Keratinocyte (primary cell): ENCODE results near the gene PXDN. TPM values are rescaled to one million over a fixed set of nuclear protein-coding genes. Genes with fewer than 3 reads are reported as not detected.

Experiments used
- DNase-seq: peaks from one replicate; pipeline ENCODE4 v3.0.0-alpha.2; 2011; ENCODE audit warnings: low read depth, missing footprints, low spot score
- FAIRE-seq: peaks from 2 replicates; lab custom pipeline; 2011; peaks lifted over from hg19 to GRCh38; lab: Jason Lieb, UNC
- H2AFZ ChIP-seq: 2 replicates; pipeline ENCODE4 v1.6.0; 2012; ENCODE audit warnings: low read length, control low read depth, inconsistent platforms; ENCODE audit not compliant: control insufficient read depth
- H3K27ac ChIP-seq: 2 replicates; pipeline ENCODE4 v1.5.1; 2011; ENCODE audit warnings: low read length; ENCODE audit not compliant: control insufficient read depth, insufficient read depth
- H3K27me3 ChIP-seq: 3 replicates; pipeline ENCODE4 v1.6.0; 2011; ENCODE audit warnings: low read length; ENCODE audit not compliant: control insufficient read depth, insufficient read depth; ENCODE audit errors: extremely low read depth
- H3K36me3 ChIP-seq, 2 experiments: 2 replicates in 1 of 2; 3 replicates in 1 of 2; pipeline ENCODE4 v1.5.1; 2011; ENCODE audit warnings: low read length in 2 of 2, mild to moderate bottlenecking in 1 of 2; ENCODE audit not compliant: control insufficient read depth in 2 of 2, insufficient read depth in 2 of 2; ENCODE audit errors: extremely low read depth in 1 of 2
- H3K4me1 ChIP-seq: 3 replicates; pipeline ENCODE4 v1.5.1; 2011; ENCODE audit warnings: low read length; ENCODE audit not compliant: control insufficient read depth, insufficient read depth; ENCODE audit errors: extremely low read depth
- H3K4me2 ChIP-seq: 3 replicates; pipeline ENCODE4 v1.6.0; 2011; ENCODE audit warnings: low read depth, low read length; ENCODE audit not compliant: control insufficient read depth, insufficient read depth; ENCODE audit errors: extremely low read depth
- H3K4me3 ChIP-seq, 3 experiments: fragments of 200-600 bp in 1 of 3; sonication (generic) in 1 of 3; 2 replicates in 2 of 3; 3 replicates in 1 of 3; pipeline ENCODE4 v1.5.1; 2011 to 2016; ENCODE audit warnings: low read length in 3 of 3, mild to moderate bottlenecking in 3 of 3, control low read depth in 2 of 3, inconsistent platforms in 1 of 3, low read depth in 1 of 3, mixed read lengths in 1 of 3, mixed run types in 1 of 3, moderate library complexity in 1 of 3; ENCODE audit not compliant: control insufficient read depth in 2 of 3, insufficient read depth in 2 of 3; ENCODE audit errors: extremely low read depth in 1 of 3
- H3K79me2 ChIP-seq: 2 replicates; pipeline ENCODE4 v1.6.0; 2012; ENCODE audit warnings: low read length; ENCODE audit not compliant: control insufficient read depth, insufficient read depth
- H3K9ac ChIP-seq: 3 replicates; pipeline ENCODE4 v1.6.0; 2011; ENCODE audit warnings: low read length; ENCODE audit not compliant: control insufficient read depth, insufficient read depth; ENCODE audit errors: extremely low read depth
- H3K9me1 ChIP-seq: 3 replicates; pipeline ENCODE4 v1.6.0; 2011; ENCODE audit warnings: low read length; ENCODE audit not compliant: control insufficient read depth, insufficient read depth; ENCODE audit errors: extremely low read depth
- H3K9me3 ChIP-seq: 2 replicates; pipeline ENCODE4 v1.5.1; 2012; ENCODE audit warnings: low read depth, low read length; ENCODE audit not compliant: control insufficient read depth
- H4K20me1 ChIP-seq: 3 replicates; pipeline ENCODE4 v1.6.0; 2011; ENCODE audit warnings: low read length; ENCODE audit not compliant: control insufficient read depth, insufficient read depth; ENCODE audit errors: extremely low read depth
- EZH2 ChIP-seq: IDR thresholded peaks from one replicate; pipeline ENCODE4 v1.6.1; 2012; ENCODE audit warnings: inconsistent platforms, mild to moderate bottlenecking, low read length, moderate library complexity
- dilution Hi-C: fragments of 300-500 bp; cut with MboI; formaldehyde crosslinking; loops from one replicate; pipeline ENCODE4 v1.7.0; 2020; ENCODE audit warnings: low sequenced_read_pairs; ENCODE audit not compliant: extremely low pct_ligation_motif_present
- polyA plus RNA-seq, 5 experiments: library from polyadenylated mRNA; depleted of rRNA in 3 of 5; stranded (reverse) in 3 of 5; stranded (forward) in 1 of 5; unstranded in 1 of 5; fragments of >200 nt; gene quantifications; 1 replicate in 1 of 5; 2 replicates in 3 of 5; 3 replicates in 1 of 5; pipeline versions ENCODE4 v1.2.1 to v1.2.3, GENCODE V29; 2011 to 2012; ENCODE audit warnings: missing spikeins in 2 of 5, low read depth in 1 of 5, low replicate concordance in 1 of 5
- TF ChIP-seq, protein P1 (sequence below), 3 experiments: IDR thresholded peaks in 1 of 3; conservative IDR thresholded peaks in 1 of 3; optimal IDR thresholded peaks in 1 of 3; 2 replicates in 2 of 3; 3 replicates in 1 of 3; pipeline versions ENCODE3 to v1.5.1; 2011; ENCODE audit warnings: low read length in 3 of 3, mild to moderate bottlenecking in 3 of 3, moderate library complexity in 2 of 3, control low read depth in 1 of 3, inconsistent platforms in 1 of 3; ENCODE audit not compliant: insufficient read depth in 2 of 3; ENCODE audit errors: extremely low read depth in 1 of 3

Gene PXDN
- polyA plus RNA-seq, 1 donor (not counting 4 experiments of a cell fraction or from before 2014, with no cell fraction given) = 36.7 TPM

- Histone ChIP-seq H3K9ac (no peak overlapping the region), H3K4me1 (peaks cover 24% of the 10 kb centered on the region), H3K27me3 (no peaks in the 10 kb centered on the region), H4K20me1 (no peaks in the 10 kb centered on the region), H3K79me2 (no peaks in the 10 kb centered on the region), H2AFZ (no peak overlapping the region), H3K27ac (no peak overlapping the region), H3K9me3 (no peaks in the 10 kb centered on the region), H3K4me2 (no peak overlapping the region), H3K36me3 (peaks cover 3 to 8% of the 10 kb centered on the region in 2 experiments), H3K4me3 (no peak overlapping the region), H3K9me1 (no peaks in the 10 kb centered on the region)
- no peak for DNase-seq
- dilution Hi-C loops = no loop called here
- TF ChIP-seq, protein P1, sequence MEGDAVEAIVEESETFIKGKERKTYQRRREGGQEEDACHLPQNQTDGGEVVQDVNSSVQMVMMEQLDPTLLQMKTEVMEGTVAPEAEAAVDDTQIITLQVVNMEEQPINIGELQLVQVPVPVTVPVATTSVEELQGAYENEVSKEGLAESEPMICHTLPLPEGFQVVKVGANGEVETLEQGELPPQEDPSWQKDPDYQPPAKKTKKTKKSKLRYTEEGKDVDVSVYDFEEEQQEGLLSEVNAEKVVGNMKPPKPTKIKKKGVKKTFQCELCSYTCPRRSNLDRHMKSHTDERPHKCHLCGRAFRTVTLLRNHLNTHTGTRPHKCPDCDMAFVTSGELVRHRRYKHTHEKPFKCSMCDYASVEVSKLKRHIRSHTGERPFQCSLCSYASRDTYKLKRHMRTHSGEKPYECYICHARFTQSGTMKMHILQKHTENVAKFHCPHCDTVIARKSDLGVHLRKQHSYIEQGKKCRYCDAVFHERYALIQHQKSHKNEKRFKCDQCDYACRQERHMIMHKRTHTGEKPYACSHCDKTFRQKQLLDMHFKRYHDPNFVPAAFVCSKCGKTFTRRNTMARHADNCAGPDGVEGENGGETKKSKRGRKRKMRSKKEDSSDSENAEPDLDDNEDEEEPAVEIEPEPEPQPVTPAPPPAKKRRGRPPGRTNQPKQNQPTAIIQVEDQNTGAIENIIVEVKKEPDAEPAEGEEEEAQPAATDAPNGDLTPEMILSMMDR (optimal IDR thresholded peaks at IDR 0.05 in 1 of 3, IDR thresholded peaks at IDR 0.05 in 1 of 3, conservative IDR thresholded peaks at IDR 0.05 in 1 of 3; ENCODE audit: extremely low read depth in 1 of 3, insufficient read depth in 2 of 3, low read length in 3 of 3) = no peak
- no peak for TF ChIP-seq EZH2
- FAIRE-seq = no peak
Observed at GRCh38 chr2:1655461-1655860, 88.9 kb downstream of the PXDN start.

GRCh38 chr2:1654696-1655374 lies 89.5 kb downstream of the PXDN start:
- TF ChIP-seq, protein P1 (optimal IDR thresholded peaks at IDR 0.05 in 1 of 3, IDR thresholded peaks at IDR 0.05 in 1 of 3, conservative IDR thresholded peaks at IDR 0.05 in 1 of 3; ENCODE audit: extremely low read depth in 1 of 3, insufficient read depth in 2 of 3, low read length in 3 of 3) = no peak
- TF ChIP-seq EZH2 = no peak
- peak; percentile 67 for FAIRE-seq

More at GRCh38 chr2:1654696-1655374, 89.5 kb downstream of the PXDN start:
- dilution Hi-C loops = no loop called here
- Histone ChIP-seq H3K27me3 (no peaks in the 10 kb centered on the region), H3K9ac (no peak overlapping the region), H2AFZ (no peak overlapping the region), H3K27ac (no peak overlapping the region), H3K36me3 (peaks cover 2 to 3% of the 10 kb centered on the region in 2 experiments), H3K4me1 (peaks cover 24% of the 10 kb centered on the region), H3K79me2 (no peaks in the 10 kb centered on the region), H3K9me1 (no peaks in the 10 kb centered on the region), H3K9me3 (no peaks in the 10 kb centered on the region), H3K4me2 (no peak overlapping the region), H3K4me3 (no peak overlapping the region), H4K20me1 (no peaks in the 10 kb centered on the region)
- no peak for DNase-seq
